ENCODE results near the gene GALNT9. TPM values are rescaled to one million over a fixed set of nuclear protein-coding genes. Genes with fewer than 3 reads are reported as not detected.
"Not testable (repeated sequence)": the region's sequence is repeated elsewhere in the genome, so short reads cannot be mapped to it uniquely, and the experiment has no call there.

GALNT9 gene
- total RNA-seq, 1 donor from 2014 or later = not detected

DNA sequence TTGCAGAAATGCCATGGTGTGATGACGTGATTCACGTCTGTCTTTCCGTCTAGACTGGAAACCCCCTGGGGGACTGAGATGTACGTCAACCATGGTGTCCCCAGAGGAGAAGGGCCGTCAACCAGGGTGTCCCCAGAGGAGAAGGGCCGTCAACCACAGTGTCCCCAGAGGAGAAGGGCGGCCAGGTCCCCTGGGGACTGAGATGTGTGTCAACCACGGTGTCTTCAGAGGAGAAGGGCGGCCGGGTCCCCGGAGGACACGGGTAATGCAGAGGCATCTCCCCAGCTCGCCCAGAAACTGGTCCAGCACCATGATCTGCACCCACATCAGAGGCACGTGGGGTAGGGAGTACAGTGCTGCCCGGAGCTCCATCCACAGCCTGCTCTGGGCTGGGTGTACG is 30.6 kb upstream of the GALNT9 start:
- FAIRE-seq (no peak), DNase-seq (ENCODE audit: low read depth) (no peak)
- no peak overlapping the region for H3K4me3 ChIP-seq (ENCODE audit: low read depth, low read length)
- no peaks in the 10 kb centered on the region for H3K36me3 ChIP-seq (ENCODE audit: control insufficient read depth, insufficient read depth, low read length)
- TF ChIP-seq, protein P1, sequence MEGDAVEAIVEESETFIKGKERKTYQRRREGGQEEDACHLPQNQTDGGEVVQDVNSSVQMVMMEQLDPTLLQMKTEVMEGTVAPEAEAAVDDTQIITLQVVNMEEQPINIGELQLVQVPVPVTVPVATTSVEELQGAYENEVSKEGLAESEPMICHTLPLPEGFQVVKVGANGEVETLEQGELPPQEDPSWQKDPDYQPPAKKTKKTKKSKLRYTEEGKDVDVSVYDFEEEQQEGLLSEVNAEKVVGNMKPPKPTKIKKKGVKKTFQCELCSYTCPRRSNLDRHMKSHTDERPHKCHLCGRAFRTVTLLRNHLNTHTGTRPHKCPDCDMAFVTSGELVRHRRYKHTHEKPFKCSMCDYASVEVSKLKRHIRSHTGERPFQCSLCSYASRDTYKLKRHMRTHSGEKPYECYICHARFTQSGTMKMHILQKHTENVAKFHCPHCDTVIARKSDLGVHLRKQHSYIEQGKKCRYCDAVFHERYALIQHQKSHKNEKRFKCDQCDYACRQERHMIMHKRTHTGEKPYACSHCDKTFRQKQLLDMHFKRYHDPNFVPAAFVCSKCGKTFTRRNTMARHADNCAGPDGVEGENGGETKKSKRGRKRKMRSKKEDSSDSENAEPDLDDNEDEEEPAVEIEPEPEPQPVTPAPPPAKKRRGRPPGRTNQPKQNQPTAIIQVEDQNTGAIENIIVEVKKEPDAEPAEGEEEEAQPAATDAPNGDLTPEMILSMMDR (IDR thresholded peaks at IDR 0.05; ENCODE audit: insufficient read depth, low read length, severe bottlenecking) = no peak
- H3K27me3 ChIP-seq (ENCODE audit: control insufficient read depth, insufficient read depth, low read length) = no peaks in the 10 kb centered on the region

DNA sequence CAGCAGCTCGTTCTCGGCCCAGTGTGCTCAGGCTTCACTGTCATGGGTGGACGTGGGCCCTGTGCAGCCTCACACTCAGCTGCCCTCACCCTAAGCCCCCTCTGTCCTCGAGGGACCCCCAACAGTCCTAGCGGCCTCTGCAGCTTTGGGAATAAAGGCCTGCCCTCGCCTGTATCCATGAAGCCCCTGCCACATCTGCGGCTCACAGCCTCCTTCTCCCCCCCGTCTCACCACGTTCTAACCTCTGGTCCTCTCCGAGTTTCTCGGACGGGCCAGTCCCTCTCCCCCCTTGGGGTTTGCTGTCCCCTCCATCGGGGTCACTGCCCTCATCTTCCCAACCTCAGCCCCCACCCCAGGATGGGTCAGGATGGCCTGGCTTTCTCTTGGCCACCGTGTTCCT is 30.2 kb upstream of the GALNT9 start:
- Histone ChIP-seq H3K4me3 (ENCODE audit: low read depth, low read length) (no peak overlapping the region), H3K27me3 (ENCODE audit: control insufficient read depth, insufficient read depth, low read length) (no peaks in the 10 kb centered on the region), H3K36me3 (ENCODE audit: control insufficient read depth, insufficient read depth, low read length) (no peaks in the 10 kb centered on the region)
- FAIRE-seq (no peak), DNase-seq (ENCODE audit: low read depth) (no peak)
- TF ChIP-seq, protein P1 (IDR thresholded peaks at IDR 0.05; ENCODE audit: insufficient read depth, low read length, severe bottlenecking) = no peak

DNA sequence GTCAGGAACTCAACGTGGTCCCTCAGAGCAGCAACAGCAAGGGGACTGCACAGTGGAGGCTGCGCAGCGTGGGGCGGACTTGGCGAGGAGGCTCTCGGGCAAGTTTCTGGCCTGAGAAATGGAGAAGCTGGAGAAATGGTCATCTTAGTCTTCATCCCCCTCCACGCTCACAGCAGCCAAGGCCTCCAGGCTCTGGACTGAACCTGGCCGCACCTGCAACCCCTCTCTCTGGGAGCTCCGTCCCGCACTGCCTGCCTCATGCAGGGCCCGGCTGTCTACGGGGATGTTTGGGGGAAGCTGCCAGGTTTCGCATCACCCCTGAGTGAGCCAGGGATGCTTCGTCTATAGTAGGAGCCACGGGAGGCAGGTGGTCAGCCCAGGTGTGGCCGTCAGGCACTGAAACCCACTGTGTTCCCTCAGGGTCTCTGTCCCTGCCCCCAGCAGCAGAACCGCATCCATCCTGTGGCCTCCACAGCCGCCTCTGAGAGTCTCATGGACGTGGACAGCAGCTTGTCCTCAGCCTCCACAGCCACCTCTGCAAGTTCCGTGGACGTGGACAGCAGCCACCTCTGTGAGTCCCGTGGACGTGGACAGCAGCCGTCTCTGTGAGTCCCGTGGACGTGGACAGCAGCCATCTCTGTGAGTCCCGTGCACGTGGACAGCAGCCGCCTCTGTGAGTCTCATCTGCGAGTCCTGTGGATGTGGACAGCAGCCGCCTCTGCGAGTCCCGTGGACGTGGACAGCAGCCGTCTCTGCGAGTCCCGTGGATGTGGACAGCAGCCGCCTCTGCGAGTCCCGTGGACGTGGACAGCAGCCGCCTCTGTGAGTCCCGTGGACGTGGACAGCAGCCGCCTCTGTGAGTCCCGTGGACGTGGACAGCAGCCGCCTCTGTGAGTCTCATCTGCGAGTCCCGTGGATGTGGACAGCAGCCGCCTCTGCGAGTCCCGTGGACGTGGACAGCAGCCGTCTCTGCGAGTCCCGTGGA is 29.1 kb upstream of the GALNT9 start:
- H3K27me3 ChIP-seq (ENCODE audit: control insufficient read depth, insufficient read depth, low read length); DNase-seq (ENCODE audit: low read depth); H3K36me3 ChIP-seq (ENCODE audit: control insufficient read depth, insufficient read depth, low read length); FAIRE-seq; H3K4me3 ChIP-seq (ENCODE audit: low read depth, low read length): not testable (repeated sequence)

DNA sequence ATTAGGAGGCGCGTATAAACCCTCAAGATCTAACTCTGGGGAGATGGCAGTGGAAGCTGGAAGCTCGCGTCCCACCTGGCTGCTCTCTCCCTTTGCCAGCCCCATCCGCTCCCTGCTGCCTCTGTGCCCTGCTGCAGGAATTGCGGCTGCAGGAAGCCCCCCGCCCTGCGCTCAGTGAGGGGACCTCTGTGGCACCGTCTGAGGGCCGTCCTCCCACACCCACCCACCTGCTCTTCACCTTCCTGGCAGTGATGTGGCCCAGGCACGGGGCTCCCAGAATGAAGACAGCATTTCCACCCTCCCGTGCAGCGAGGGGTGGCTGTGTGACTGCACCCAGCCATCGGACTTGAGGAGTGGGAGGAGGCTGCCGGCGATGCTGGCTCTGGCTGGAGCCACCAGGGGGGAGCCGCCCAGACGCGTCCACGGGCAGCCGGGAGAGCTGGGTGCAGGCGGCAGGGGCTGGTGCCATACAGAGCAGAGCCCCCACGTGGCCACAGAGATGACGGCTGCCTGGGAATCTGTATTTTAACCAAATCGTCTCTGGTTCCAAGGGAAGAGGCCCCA is 28.3 kb upstream of the GALNT9 start:
- DNase-seq (ENCODE audit: low read depth) = no peak
- Histone ChIP-seq H3K27me3 (ENCODE audit: control insufficient read depth, insufficient read depth, low read length) (no peaks in the 10 kb centered on the region), H3K36me3 (ENCODE audit: control insufficient read depth, insufficient read depth, low read length) (no peaks in the 10 kb centered on the region), H3K4me3 (ENCODE audit: low read depth, low read length) (no peak overlapping the region)
- no peak for FAIRE-seq
- TF ChIP-seq, protein P1 (IDR thresholded peaks at IDR 0.05; ENCODE audit: insufficient read depth, low read length, severe bottlenecking) = no peak

DNA sequence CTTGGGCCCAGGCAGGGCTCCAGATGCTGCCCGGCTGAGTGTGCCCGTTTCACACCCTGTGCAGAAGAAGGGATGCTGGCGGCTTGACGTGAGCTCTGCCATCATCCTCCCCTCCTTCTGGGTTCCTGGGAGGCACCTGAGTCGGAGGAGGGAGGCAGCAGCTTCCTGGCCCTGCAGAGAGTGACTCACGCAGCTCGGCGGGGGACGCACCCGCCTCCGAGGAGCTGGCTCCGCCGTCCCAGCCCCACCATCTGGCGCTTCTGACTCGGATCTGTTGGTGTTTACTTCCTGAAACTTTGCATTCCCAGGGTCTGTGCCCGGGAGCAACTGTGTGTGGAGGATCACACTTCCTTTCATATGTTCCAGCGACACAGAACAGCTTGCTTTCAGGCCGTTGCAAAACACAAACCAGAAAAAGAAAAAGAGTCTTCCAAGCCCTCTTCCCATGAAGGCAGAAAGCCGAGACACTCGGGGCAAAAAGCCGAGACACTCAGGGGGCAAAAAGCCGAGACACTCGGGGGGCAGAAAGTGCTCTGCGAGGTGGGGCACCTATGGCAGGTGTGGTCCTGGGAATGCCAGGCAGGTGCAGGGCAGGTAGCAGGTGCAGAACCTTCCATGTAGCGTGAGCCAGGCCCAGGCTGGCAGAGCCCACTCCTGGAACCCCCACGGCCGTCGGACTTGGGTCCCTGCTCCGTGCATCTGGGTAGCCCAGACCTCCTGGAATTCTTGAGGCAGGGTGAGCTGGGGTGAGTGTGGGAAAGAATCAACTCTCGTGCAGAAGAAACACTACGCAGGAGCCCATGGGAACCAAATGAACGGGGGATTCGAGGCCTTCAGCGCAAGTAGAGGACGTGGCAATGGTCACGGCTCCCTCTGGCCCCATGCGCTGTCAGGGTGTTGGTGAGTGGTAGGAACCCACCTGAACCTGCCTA is 27.6 kb upstream of the GALNT9 start:
- Histone ChIP-seq H3K4me3 (ENCODE audit: low read depth, low read length) (no peak overlapping the region), H3K36me3 (ENCODE audit: control insufficient read depth, insufficient read depth, low read length) (no peaks in the 10 kb centered on the region), H3K27me3 (ENCODE audit: control insufficient read depth, insufficient read depth, low read length) (no peaks in the 10 kb centered on the region)
- DNase-seq (ENCODE audit: low read depth) (peak; percentile 1), FAIRE-seq (no peak)
- TF ChIP-seq, protein P1 (IDR thresholded peaks at IDR 0.05; ENCODE audit: insufficient read depth, low read length, severe bottlenecking) = no peak
